H9 (cell line): ENCODE measurements around the gene SUPT7L. TPM values are rescaled to one million over a fixed set of nuclear protein-coding genes. Genes with fewer than 3 reads are reported as not detected.

ENCODE experiments used
- DNase-seq: peaks from one replicate; pipeline ENCODE4 v3.0.0-alpha.2; 2017
- H2AFZ ChIP-seq: one replicate; pipeline ENCODE4 v1.6.1; 2013; ENCODE audit warnings: mild to moderate bottlenecking, low read length, control low read depth, moderate library complexity
- H2AK5ac ChIP-seq: 2 replicates; pipeline ENCODE4 v1.6.1; 2013; ENCODE audit warnings: low read length, control low read depth, mixed read lengths; ENCODE audit not compliant: insufficient read length
- H2BK120ac ChIP-seq: one replicate; pipeline ENCODE4 v1.6.1; 2013; ENCODE audit warnings: low read depth, mild to moderate bottlenecking, low read length, control low read depth, inconsistent platforms; ENCODE audit not compliant: poor library complexity, severe bottlenecking
- H2BK12ac ChIP-seq: 2 replicates; pipeline ENCODE4 v1.6.1; 2013; ENCODE audit warnings: low read length, control low read depth, mixed read lengths, low read depth; ENCODE audit not compliant: insufficient read length
- H2BK15ac ChIP-seq: 2 replicates; pipeline ENCODE4 v1.6.1; 2013; ENCODE audit warnings: low read depth, low read length, control low read depth
- H2BK20ac ChIP-seq: one replicate; pipeline ENCODE4 v1.6.1; 2013; ENCODE audit warnings: low read depth, mild to moderate bottlenecking, low read length, control low read depth, inconsistent platforms; ENCODE audit not compliant: poor library complexity, severe bottlenecking
- H2BK5ac ChIP-seq: 2 replicates; pipeline ENCODE4 v1.6.1; 2013; ENCODE audit warnings: low read length, control low read depth, mixed read lengths; ENCODE audit not compliant: insufficient read length
- H3K14ac ChIP-seq: 2 replicates; pipeline ENCODE4 v1.6.1; 2013; ENCODE audit warnings: low read length, control low read depth; ENCODE audit not compliant: insufficient read depth
- H3K18ac ChIP-seq: 2 replicates; pipeline ENCODE4 v1.6.1; 2013; ENCODE audit warnings: low read depth, mild to moderate bottlenecking, mixed read lengths, low read length, control low read depth; ENCODE audit not compliant: insufficient read length
- H3K23ac ChIP-seq: 2 replicates; pipeline ENCODE4 v1.6.1; 2013; ENCODE audit warnings: low read length, control low read depth, mixed read lengths, low read depth; ENCODE audit not compliant: insufficient read length
- H3K23me2 ChIP-seq: 2 replicates; pipeline ENCODE4 v1.6.1; 2013; ENCODE audit warnings: low read depth, mild to moderate bottlenecking, mixed read lengths, low read length, control low read depth; ENCODE audit not compliant: insufficient read length, poor library complexity, severe bottlenecking
- H3K27ac ChIP-seq: 2 replicates; pipeline ENCODE4 v1.5.1; 2013; ENCODE audit warnings: low read length, control low read depth, mixed read lengths, low read depth; ENCODE audit not compliant: insufficient read length
- H3K27me3 ChIP-seq: 2 replicates; pipeline ENCODE4 v1.6.1; 2013; ENCODE audit warnings: low read length, control low read depth, inconsistent platforms; ENCODE audit not compliant: insufficient read depth
- H3K4ac ChIP-seq: 2 replicates; pipeline ENCODE4 v1.6.1; 2013; ENCODE audit warnings: low read depth, mild to moderate bottlenecking, control low read depth, inconsistent platforms, low read length, moderate library complexity
- H3K4me1 ChIP-seq: 2 replicates; pipeline ENCODE4 v1.6.1; 2013; ENCODE audit warnings: low read length, control low read depth, inconsistent platforms; ENCODE audit not compliant: insufficient read depth
- H3K4me2 ChIP-seq: 2 replicates; pipeline ENCODE4 v1.6.1; 2013; ENCODE audit warnings: low read length, control low read depth, mixed read lengths; ENCODE audit not compliant: insufficient read length, insufficient read depth
- H3K56ac ChIP-seq: 2 replicates; pipeline ENCODE4 v1.6.1; 2013; ENCODE audit warnings: low read depth, mild to moderate bottlenecking, mixed read lengths, low read length, control low read depth; ENCODE audit not compliant: insufficient read length
- H3K79me1 ChIP-seq: 2 replicates; pipeline ENCODE4 v1.6.1; 2013; ENCODE audit warnings: low read depth, mild to moderate bottlenecking, moderate library complexity, low read length, control low read depth, inconsistent platforms; ENCODE audit not compliant: insufficient read depth, poor library complexity, severe bottlenecking
- H3K79me2 ChIP-seq: 2 replicates; pipeline ENCODE4 v1.6.1; 2013; ENCODE audit warnings: low read length, control low read depth, inconsistent platforms; ENCODE audit not compliant: insufficient read depth
- H3K9ac ChIP-seq: 2 replicates; pipeline ENCODE4 v1.6.1; 2013; ENCODE audit warnings: low read length, control low read depth, mixed read lengths; ENCODE audit not compliant: insufficient read length; ENCODE audit errors: extremely low read depth
- H3K9me3 ChIP-seq: one replicate; pipeline ENCODE4 v1.6.1; 2013; ENCODE audit warnings: low read depth, low read length, inconsistent platforms; ENCODE audit not compliant: control insufficient read depth
- H3T11ph ChIP-seq: one replicate; pipeline ENCODE4 v1.6.1; 2013; ENCODE audit warnings: mild to moderate bottlenecking, low read length, control low read depth, inconsistent platforms
- H4K20me1 ChIP-seq: one replicate; pipeline ENCODE4 v1.6.1; 2013; ENCODE audit not compliant: control insufficient read depth, insufficient read length, insufficient read depth
- H4K5ac ChIP-seq: 2 replicates; pipeline ENCODE4 v1.6.1; 2013; ENCODE audit warnings: low read depth, mild to moderate bottlenecking, mixed read lengths, low read length, control low read depth; ENCODE audit not compliant: insufficient read length
- H4K8ac ChIP-seq: replicated peaks from 2 replicates; pipeline ENCODE4 v1.6.1; 2013; ENCODE audit warnings: low read length, control low read depth, mixed read lengths, low read depth; ENCODE audit not compliant: insufficient read length
- H4K91ac ChIP-seq: 2 replicates; pipeline ENCODE4 v1.6.1; 2013; ENCODE audit warnings: low read depth, mild to moderate bottlenecking, moderate library complexity, mixed read lengths, low read length, control low read depth; ENCODE audit not compliant: insufficient read length
- H3K27ac Mint-ChIP-seq, 3 experiments: 2 replicates in 2 of 3; 3 replicates in 1 of 3; pipeline ENCODE4 v1.8.0; 2020 to 2021; ENCODE audit warnings: mixed read lengths in 3 of 3, mild to moderate bottlenecking in 1 of 3, moderate library complexity in 1 of 3
- H3K27me3 Mint-ChIP-seq: 2 replicates; pipeline ENCODE4 v1.8.0; 2021; ENCODE audit warnings: low read depth, mild to moderate bottlenecking, moderate library complexity, mixed read lengths
- H3K36me3 Mint-ChIP-seq, 3 experiments: 2 replicates in 2 of 3; 3 replicates in 1 of 3; pipeline ENCODE4 v1.8.0; 2020 to 2021; ENCODE audit warnings: low read depth in 3 of 3, mixed read lengths in 3 of 3; ENCODE audit not compliant: insufficient read depth in 1 of 3
- H3K4me1 Mint-ChIP-seq, 2 experiments: 2 replicates each; pipeline ENCODE4 v1.8.0; 2020; ENCODE audit warnings: mixed read lengths in 2 of 2
- H3K4me3 Mint-ChIP-seq, 2 experiments: 2 replicates in 1 of 2; 3 replicates in 1 of 2; pipeline ENCODE4 v1.8.0; 2020 to 2021; ENCODE audit warnings: mild to moderate bottlenecking in 2 of 2, mixed read lengths in 2 of 2, moderate library complexity in 1 of 2
- H3K9me3 Mint-ChIP-seq, 2 experiments: 2 replicates in 1 of 2; 3 replicates in 1 of 2; pipeline ENCODE4 v1.8.0; 2020; ENCODE audit warnings: mild to moderate bottlenecking in 2 of 2, mixed read lengths in 2 of 2, moderate library complexity in 1 of 2
- WGBS: extraction: QIAGEN DNeasy Blood & Tissue Kit; methylation state at CpG from one replicate; pipeline ENCODE4 v1.1.7; 2013; ENCODE audit warnings: missing lambda C conversion rate, low lambda C conversion rate, mixed read lengths; ENCODE audit not compliant: insufficient read length; ENCODE audit errors: extremely low coverage; 5-methylcytosine and 5-hydroxymethylcytosine counted together
- total RNA-seq: library from RNA; stranded (reverse); gene quantifications from 2 replicates; pipeline ENCODE4 v1.2.1, GENCODE V29; 2021
- TF ChIP-seq, protein P1 (sequence below): fragments of 200-600 bp; sonication (generic); conservative IDR thresholded peaks from 3 replicates; pipeline ENCODE4 v1.8.0; 2021; ENCODE audit warnings: antibody characterized with exemption, mild to moderate bottlenecking

The SUPT7L gene
- total RNA-seq, 1 experiment from 2014 or later, result 30.4 TPM

DNA sequence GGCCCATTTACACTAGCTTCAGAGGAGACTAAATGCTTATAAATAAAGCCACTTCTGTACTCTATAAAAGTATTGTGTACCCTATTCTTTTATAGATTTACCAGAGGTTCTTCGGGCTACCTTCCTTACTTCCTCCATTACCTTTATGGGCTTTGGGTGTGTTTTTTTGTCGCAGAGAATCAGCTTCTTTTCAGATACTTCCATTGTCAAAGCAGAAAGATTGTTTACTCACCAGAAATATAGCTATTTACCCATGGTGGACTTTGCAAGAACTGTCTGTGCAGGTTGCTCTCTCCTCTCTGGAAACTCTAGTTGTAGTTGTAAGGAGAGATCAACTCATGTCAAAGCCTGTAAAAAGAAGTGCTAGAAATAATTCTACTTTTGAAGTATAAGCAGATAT is 49.4 kb downstream of the SUPT7L start:
- no peak overlapping the region for H3K56ac ChIP-seq
- H3K4ac ChIP-seq, result no peak overlapping the region
- no peaks in the 10 kb centered on the region for H4K20me1 ChIP-seq
- no peak overlapping the region for H3K9ac ChIP-seq
- no peak overlapping the region for H3K23ac ChIP-seq
- no peak overlapping the region for H4K91ac ChIP-seq
- H3K4me3 Mint-ChIP-seq, result no peak overlapping the region
- no peak overlapping the region for H3T11ph ChIP-seq
- no peak overlapping the region for H3K27ac Mint-ChIP-seq
- H2BK15ac ChIP-seq, result no peak overlapping the region
- no peak overlapping the region for H3K27ac ChIP-seq
- H3K14ac ChIP-seq, result no peak overlapping the region
- H3K27me3 ChIP-seq, result no peaks in the 10 kb centered on the region; the same call in 1 of the 2 replicates
- H3K36me3 Mint-ChIP-seq, result peaks cover 23 to 56% (median 52%) of the 10 kb centered on the region in 3 experiments; a peak in 6 of 7 replicates
- H2AFZ ChIP-seq, result no peak overlapping the region
- no peaks in the 10 kb centered on the region for H3K27me3 Mint-ChIP-seq
- H3K4me1 Mint-ChIP-seq, result no peaks in the 10 kb centered on the region
- no peak overlapping the region for H2BK20ac ChIP-seq
- H4K5ac ChIP-seq, result no peak overlapping the region
- H2BK12ac ChIP-seq, result no peak overlapping the region
- no peak overlapping the region for H3K4me2 ChIP-seq
- H3K4me1 ChIP-seq, result no peaks in the 10 kb centered on the region
- no peak overlapping the region for H4K8ac ChIP-seq
- H2AK5ac ChIP-seq, result no peak overlapping the region
- WGBS, result no CpG with 5 or more reads among the region's 2 CpGs
- H3K79me1 ChIP-seq, result no peaks in the 10 kb centered on the region
- H3K79me2 ChIP-seq, result no peaks in the 10 kb centered on the region
- H3K9me3 ChIP-seq, result no peaks in the 10 kb centered on the region
- TF ChIP-seq, protein P1, sequence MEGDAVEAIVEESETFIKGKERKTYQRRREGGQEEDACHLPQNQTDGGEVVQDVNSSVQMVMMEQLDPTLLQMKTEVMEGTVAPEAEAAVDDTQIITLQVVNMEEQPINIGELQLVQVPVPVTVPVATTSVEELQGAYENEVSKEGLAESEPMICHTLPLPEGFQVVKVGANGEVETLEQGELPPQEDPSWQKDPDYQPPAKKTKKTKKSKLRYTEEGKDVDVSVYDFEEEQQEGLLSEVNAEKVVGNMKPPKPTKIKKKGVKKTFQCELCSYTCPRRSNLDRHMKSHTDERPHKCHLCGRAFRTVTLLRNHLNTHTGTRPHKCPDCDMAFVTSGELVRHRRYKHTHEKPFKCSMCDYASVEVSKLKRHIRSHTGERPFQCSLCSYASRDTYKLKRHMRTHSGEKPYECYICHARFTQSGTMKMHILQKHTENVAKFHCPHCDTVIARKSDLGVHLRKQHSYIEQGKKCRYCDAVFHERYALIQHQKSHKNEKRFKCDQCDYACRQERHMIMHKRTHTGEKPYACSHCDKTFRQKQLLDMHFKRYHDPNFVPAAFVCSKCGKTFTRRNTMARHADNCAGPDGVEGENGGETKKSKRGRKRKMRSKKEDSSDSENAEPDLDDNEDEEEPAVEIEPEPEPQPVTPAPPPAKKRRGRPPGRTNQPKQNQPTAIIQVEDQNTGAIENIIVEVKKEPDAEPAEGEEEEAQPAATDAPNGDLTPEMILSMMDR, result no peak
- no peak for DNase-seq
- no peaks in the 10 kb centered on the region for H3K23me2 ChIP-seq
- H2BK5ac ChIP-seq, result no peak overlapping the region
- H3K9me3 Mint-ChIP-seq, result no peaks in the 10 kb centered on the region
- H3K18ac ChIP-seq, result no peak overlapping the region
- no peak overlapping the region for H2BK120ac ChIP-seq
